ENCODE data around the gene MATN4.

The MATN4 gene

DNA sequence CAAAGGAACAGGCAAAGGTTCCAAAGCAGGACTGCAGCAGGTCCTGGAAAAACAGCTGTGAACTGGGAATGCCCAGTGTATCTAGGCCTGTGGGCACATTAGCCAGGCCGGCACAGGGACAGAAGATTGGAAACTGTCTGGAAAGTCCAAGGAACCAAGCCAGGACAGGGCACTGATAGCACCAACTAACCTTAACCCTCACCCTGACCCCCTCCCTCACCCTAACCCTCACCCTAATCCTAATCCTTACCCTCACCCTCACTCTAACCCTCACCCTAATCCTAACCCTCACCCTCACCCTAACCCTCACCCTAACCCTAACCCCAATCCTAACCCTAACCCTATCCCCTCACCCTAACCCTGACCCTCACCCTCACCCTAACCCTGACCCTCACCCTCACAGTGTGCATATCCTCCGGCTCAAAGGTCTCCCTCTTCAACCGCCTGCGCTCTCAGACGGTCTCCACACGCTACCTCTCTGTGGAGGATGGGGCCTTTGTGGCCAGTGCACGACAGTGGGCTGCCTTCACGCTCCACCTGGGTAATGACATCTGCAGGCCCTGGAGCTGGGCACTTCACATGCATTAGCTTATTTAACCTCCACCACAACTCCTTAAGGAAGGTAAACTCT, 5.1 kb upstream of the MATN4 start:
- DNase-seq, result no peak

DNA sequence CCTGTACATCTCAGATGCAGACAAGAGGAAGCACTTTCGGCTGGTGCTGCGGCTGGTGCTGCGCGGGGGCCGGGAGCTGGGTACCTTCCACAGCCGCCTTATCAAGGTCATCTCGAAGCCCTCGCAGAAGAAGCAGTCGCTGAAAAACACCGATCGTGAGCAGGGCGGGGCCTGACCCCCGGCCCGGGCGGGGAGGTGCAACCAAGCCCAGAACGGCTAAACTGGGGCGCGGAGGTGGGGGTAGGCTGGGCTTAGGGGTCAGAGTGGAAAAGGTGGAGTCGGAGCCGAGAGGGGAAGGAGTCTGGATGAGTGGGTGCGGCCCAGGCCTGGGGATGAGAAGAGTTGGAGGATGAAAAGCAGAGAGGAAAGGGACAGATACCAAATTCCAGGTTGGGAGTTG, 4.1 kb upstream of the MATN4 start:
- no peak for DNase-seq

DNA sequence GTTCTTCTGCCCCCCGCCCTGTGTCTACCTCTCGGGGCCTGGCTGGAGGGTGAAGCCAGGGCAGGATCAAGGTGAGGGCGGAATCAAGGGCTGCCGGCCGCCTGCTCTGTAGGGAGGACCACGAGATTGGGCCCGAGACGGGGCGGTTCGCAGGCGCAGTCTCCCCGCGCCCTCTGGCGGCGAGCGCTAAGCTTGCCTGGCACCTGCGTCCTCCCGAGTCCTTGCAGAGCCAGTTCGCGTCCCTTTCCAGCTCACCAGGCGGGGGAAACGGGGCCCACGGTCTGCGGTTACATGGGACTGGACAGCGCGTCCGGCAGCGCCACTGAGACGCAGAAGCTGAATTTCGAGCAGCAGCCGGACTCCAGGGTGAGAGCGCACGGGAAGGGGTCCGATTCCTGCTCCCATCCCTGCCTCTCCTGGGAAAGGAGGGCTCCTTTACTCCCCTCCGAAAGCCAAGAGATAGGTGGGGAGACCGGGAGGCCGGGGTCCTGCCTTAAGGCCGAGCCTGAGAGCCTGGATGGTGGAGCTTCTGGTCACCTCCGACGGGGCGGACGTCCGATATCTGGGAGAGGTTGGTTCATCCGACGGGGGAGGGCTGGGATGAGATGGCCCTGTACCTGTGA, 3.6 kb upstream of the MATN4 start:
- DNase-seq, result peak; percentile 39

DNA sequence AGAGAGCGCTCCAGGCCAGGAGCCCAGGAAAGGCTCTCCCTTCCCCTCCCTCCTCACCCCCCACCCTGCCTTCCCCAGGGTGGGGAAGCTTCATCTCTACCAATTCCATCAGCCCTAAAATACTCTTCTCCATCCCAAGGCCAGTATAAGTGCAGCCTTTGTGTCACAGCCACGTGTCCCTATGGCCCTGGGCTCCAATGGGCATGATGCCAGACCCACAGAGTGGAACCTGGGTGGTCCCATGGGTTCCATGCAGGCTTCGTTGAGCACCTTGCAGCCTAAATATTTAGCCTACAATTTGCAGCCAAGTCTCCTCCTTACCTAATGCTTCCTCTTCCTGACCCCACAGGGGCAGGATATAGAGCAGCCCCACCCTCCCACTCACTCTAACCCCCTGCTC, 976 bp upstream of the MATN4 start:
- no peak for DNase-seq

DNA sequence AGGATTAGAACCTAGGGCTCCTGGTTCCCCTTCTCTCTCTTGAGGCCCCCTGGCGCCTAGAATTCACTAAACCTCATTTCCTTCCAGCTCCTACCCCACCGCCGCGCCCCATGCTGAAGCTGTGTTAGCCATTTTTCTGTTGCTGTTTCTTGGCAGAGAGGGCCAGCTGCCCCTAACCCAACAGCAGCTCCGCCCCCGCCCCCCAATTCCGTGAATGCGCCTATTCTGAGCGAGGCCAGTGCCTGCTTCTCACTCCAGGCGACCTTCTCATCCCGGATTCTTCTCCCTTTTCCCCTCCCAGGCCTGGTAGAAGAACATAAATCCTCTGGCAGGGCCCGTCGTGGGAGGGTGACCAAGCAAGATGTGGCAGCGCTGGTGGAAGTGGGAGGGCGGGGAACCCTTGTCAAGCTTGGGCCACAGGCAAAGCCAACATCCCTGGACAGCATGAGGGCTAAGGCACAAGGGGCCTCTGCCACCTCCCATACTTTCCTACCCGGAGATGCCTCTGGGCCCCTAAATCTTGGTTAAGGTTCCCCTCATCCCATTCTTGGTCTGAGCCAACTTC, 941 bp downstream of the MATN4 start:
- no peak for DNase-seq

DNA sequence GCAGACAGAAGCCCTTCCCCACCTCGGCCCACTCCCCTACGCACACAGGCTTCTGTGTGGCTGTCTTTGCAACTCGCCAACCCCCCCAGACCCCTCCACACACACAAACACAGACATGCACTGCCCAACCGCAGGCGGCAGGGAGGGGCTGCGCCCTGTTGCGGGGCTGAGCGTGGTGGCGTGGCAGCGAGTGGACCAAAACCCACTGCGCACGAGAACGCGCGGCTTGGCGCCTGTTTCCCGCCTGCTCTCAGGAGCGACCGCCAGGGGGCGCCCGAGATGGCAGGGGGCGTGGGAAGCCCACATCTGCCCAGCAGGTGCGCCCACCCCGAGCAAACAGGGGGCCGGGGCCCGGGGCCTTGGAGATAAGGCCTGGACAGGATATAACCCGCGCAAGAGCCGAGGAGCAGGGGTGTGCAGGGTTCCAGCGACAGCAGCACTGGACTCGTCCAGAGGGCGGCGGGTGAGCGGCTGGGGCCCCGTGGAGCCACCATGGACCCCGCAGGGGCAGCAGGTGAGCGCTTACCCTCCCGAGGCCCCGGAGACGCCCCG, 1.6 kb downstream of the MATN4 start, which contains the start of gene RBPJL:
TSS of gene RBPJL (plus strand) at position 410 of the 552 bp plus-strand sequence. CDS start at position 493, 83 bp downstream.
- DNase-seq, result no peak

DNA sequence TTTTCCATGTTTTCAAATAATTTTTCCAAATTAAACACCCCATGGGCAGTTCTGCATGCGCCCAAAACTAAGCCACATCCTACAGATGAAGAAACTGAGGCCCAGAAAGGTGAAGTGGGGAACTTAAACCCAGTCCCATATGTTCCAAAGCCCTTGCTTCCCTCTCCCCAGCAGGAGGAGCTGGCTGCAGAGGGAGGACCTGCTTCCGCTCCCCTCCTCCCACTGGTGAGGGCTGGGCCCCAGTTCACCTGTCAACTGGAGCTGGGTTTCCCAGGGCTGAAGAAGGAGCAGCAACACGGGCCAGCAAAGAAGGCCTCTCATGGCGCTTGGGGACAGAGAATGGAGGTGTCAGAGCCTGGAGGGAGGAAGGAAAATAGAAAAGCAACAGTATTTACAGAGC, 2.8 kb downstream of the MATN4 start:
- no peak for DNase-seq

DNA sequence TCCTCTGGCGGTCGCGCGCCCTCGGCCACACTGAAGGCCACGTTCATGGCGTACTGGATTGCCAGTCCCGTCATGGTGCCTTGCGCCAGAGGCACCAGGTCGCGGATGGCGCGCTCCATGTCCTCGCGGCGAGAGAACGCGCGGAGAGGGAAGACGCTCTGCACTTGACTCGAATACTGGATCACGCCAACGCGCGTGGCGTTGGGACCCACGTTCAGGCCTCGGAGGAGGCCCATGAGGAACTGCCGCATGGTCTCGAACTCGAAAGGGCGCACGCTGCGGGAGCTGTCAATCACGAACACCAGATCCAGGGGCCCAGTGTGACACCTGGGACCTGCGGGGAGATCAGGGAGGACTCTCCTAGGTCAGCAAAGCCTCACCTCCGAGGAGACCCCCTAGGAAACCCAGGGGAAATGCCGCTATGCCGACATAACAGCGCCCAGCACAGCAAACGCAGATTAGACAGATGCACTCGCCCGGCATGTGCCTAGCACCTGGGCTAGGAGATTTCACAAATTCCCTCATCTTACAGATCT, 3.6 kb downstream of the MATN4 start:
- no peak for DNase-seq

DNA sequence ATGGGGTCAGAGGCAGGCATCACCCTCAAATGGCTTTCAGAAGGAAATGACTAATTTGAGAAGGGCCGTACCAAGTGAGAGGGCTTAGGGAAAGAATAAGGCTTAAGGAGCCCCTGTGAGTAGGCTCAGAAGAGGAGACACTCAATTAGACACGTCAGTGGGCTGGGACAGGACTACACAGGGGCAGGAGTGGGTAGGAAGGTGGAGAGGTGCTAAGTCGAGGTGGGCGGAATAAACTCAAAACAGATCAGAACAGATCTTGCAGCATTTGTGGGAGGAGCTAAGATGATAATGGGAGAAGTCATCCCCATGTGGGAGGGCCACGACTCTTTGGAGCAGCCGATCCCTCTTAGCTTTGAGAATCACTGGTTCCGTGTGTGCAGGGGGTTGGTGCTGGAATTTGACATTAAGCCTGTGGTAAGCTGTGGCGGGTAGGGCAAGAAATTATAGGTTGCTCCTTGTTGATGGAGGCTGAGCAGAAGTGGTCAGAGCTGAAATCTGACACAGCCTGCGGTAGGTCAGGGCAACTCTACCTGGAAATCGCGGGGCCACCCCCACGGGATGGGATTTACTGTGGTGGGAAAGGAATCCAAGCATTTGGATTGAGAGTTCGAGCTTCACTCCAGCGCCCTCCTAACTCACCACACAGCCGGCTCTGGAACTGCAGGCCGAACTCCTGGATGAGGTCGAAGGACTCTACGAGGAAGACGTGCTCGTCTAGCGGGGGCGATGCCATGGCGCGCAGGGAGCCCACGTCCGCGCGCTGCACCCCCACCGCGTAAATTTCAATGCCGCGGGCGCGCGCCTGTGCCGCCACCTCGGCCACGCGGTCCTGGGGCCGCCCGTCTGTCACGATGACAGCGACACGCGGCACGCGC, 4.3 kb downstream of the MATN4 start:
- DNase-seq, result no peak

DNA sequence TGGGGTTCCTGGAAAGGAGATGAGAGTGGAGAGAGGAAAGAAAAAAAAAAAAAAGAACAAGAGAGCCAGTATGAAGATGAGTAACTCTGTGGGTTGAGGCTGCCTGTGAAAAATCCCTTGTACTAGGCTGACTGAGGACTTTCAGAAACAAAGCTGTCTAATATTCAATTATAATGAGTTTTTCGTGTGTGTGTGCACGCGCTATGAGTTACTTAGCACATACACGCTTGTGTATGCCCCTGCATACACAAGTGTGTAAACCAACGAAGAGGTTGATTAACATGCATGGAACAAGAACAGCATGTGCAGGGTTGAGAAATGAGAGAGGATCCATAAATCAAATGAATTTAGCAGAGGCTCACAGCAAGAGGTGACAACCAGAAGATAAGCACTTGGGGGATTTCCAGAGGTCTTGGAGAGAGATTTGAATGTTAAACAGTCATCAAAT, 6.3 kb downstream of the MATN4 start:
- DNase-seq, result no peak

DNA sequence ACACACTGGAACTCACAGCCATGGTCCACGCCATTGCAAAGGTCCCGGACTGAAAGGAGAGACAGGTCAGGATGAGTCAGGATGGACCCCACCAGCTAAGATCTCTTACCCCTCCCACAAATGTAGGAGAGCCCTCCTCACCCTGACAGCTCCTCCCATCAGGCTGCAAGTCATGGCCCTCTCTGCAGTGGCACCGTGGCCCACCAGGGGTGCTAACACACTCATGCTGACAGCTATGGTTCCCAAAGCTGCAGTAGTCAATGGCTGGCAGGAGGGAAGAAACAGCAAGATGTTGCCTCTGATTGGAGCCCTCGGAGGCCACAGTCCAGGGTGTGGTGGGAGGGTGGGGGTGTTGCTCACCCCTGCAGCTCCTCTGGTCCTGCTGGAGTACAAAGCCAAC, 7.1 kb downstream of the MATN4 start:
- DNase-seq, result no peak

DNA sequence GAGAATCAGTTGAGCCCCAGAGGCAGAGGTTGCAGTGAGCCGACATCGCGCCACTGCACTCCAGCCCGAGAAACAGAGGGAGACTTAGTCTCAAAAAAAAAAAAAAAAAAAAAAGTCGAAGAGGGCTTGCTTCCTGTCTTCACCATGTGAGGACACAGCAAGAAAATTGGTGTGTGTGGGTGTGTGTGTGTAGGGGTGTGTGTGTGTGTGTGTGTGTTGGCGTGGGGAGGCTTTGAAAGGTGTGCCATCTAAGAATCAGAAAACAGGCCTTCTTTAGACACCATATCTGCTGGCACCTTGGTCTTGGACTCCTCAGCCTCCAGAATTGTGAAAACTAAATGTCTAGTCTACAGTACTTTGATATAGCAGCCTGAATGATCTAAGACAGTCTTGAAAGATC, 8.3 kb downstream of the MATN4 start:
- DNase-seq, result no peak

DNA sequence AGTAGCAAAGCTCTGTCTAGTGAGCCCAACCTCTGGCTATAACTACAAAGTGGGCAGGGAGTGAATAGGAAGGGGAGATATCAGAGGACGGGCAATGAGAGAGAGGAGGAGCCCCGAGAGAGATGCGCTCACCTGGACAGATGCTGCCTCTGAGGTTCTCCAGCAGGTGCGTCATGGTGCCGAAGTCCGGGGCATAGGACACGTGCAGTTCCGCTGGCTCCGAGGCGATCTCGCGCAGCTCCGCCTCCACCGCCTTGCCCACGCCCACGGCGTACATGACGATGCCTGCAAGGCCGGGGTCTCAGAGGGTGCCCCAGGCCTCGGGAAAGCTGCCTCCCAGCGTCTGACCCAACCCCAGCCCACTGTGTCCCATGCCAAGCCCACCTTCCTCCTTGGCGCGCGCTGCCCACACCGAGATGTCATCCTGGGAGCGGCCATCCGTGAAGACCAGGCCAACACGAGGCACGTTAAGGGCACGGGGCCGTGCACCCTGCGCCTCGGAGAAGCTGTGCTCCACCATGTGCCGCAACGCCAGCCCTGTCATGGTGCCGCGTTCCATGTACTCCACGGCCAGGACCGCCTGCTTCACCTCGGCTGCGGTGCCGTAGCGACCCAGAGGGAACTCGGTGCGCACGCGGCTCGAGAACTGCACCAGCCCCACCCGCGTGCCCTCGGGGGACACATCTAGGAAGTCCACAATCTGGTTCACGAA, 10.2 kb downstream of the MATN4 start:
- no peak for DNase-seq

DNA sequence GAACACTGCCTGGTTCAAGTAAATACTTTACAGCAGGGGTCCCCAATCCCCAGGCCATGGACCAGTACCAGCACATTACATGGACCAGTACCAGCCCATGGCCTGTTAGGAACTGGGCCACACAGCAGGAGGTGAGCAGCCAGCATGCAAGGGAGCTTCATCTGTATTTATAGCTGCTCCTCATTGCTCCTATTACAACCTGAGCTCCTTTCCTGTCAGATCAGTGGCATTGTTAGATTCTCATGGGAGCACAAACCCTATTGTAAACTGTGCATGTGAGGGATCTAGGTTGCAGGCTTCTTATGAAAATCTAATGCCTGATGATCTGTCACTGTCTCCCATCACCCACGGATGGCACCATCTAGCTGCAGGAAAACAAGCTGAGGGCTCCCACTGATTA, 13.4 kb downstream of the MATN4 start:
- DNase-seq, result no peak

DNA sequence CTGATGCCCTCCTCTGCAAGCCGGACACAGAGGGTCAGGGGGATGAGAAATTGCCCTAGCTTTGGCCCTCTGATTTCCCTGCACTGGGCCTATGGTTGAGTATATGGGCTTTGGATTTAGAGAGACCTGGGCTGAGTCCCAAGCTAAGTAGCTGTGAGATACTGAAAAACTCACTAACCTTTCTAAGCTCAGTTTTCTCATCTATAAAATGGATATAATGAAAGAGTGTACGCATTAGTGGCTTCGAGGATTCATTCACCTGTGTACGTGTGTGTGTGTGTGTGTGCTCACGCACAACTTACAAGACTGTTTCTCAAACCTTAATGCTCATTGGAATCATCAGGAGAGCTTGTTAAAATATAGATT, 14.1 kb downstream of the MATN4 start:
- no peak for DNase-seq

DNA sequence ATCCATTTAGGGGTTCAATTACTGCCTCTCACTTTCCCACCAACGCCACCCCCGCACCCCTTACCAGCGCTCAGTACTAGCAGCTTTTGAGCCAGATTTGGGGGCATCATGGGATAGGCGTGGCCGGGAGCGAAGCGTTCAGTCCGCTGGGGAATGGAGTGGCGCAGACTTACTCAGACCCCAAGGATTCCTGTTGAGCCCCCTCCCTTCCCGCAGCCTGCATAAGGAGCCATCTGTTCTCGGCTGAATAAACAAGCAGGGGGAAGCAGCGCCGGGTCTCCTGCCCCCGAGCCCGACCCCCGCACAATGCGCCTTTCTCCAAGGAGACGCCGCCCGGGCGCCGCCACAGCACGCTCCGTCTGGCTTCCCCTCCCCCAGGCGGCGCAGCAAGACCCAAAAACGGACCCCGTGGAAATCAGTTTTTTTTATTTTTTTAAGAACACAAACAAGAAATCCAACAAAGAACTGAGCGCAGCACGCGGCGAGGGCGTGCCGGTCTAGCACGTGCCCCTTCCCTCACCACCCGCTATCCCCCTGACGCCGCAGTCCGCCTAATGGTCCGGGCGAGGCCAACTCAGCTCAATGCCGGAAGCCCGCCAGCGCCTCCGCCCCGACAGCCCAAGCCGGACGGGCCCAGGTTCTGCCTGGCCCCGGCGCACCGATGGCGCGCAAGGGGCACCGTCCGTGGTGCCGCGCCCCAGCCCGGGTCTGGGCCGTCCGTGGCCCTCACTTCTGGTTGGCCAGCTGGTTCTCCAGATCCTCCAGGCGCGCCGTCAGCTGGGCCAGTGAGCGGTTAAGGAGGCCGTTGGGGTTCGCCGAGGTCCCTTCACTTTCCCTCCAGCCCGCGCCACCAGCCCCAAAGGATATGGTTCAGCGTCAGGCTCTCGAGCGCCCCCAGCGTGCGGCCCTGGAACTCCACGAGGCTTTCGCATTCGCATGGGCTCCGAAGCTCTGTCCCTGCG, 14.8 kb downstream of the MATN4 start:
- DNase-seq, result peak; percentile 61

DNA sequence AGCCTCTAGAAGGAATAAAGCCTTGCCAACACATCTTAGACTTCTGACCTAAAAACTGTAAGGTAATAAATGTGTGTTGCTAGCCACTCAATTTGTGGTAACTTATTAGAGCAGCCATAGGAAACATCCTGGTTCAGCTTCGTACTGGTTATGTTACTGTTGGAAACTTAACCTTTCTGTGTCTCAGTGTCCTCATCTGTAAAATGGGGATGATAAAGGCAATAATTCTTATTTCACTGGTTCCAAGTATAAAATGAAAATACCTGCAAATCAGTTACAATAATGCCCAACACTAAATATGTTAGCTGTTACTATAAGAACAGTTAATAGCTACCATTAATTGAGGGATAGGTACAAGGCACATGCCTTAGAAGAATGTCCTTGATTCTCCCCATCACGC, 15.8 kb downstream of the MATN4 start:
- no peak for DNase-seq

DNA sequence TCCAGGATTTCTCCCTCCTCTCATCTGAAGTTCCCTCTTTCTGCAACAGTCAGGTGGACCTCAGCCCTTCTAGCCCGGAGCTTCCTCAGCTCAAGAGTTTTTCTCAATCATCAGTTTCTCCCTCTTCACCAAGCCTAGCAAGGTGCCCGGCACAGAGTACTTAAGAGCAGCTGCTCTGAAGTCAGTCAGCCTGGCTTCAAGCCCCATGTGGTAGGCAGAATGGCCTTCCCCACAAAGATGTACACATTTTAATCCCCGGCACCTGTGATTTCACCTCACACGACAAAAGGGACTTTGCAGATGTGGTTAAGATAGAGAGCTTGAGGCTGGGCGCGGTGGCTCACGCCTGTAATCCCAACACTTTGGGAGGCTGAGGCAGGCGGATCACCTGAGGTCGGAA, 16.6 kb downstream of the MATN4 start:
- peak; percentile 10 for DNase-seq

DNA sequence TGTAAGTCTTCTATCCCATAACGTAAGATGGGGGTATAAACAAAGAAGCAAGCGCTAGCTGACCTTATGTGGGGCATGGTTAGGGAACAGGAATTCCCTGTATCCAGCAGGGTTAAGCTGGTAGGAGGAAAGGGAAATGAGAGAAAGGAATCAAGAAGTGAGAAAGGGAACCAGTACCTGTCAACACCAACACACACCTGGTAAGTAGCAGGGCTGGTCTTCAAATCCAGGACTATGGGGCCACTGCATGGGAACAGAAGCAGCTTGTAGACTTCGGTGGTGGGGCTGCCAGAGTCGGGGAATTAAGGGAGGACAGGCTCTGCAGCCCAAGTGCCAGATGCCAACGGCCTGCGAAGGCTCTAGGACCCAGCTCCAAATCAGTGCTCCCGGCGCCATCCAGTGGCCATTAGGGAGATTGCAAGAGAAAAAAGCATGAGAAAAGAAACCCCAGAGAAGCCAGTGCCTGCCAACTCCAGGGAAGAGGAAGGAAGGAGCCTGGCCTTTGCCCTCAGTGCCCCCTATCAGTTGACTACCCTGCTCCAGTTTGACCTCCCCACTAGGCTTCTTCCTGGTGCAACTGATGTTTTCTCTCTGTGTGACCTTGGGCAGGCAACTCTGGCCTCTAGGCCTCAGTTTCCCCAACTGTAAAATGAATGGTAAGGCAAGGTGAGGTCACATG, 17.3 kb downstream of the MATN4 start:
- peak; percentile 52 for DNase-seq

DNA sequence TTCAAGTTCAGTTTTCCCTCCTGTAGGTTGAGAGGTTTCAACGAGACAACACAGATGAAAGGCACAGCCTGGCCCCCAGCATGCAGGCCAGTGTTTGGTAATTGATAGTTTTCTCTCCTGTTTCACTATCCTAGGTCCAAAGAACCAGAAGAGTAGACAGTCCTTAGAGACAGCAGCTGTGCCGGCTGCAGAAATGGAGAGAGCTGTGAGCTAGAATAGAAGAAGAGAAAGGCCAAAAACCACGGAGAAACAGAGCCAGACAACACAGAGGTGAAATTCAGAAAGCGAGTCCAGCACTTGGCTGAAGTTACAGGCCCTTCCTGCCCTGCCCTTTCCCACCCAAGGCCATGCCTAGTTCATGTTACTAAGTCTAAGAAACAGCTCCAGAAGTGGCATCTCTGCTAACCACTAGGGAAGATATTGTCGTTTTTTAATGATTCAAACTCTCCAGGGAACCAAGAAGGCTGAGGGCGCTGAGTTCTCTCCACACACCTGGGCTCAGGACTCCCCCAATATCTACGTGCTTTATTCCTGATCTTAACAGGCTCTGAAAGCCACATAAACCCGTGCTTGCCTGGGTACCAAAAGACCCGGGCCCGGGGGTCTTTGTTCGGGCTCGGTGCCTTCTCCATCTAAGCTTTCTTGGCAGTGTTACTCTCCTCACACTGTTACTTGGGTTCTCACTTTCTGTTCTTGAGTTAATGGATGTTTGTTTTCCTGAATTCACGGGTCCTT, 18.0 kb downstream of the MATN4 start:
- no peak for DNase-seq

Data from DMS153 (cell line).